ENCODE measurements around the gene ZNF764. TPM values are rescaled to one million over a fixed set of nuclear protein-coding genes. Genes with fewer than 3 reads are reported as not detected.

ZNF764 gene
- total and polyA plus RNA-seq, 2 experiments from 2014 or later: 5.6 to 12.9 TPM

DNA sequence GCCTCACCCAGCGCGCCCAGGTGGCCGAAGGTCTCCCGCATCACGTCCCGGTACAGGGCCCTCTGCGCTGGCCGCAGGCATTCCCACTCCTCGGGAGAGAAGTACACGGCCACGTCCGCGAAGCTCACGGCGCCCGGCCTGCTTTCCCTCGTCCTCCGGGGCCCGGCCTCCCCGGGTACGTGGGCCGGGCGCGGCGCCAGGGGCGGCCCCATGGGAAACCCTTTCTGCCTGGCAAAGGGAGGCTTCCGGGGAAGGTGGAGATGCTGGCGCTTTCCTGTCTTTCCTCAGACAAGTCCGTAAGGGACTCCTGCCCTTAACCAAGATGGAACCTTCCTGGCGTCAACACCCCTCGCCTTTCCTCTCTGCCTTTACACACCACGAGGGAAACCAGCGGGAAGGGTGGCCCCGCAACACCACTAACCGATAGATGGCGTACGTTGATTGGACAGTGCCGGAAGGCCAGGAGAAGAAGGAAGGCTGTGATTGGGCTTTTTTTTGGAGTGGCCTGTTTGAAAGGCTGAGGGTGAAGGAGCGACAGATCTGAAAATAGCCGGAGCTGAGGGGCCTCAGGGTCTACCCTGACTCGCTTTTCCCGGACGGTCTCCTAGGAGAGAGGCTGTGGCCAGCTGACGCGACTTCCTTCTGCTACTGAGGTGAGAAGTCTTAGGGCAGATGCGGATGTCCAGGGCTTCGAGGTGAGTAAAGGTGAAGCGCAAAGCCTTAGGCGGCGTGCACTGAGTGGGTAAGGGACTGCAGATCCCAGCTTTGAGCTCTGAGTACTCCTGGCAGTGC is 27.4 kb upstream of the ZNF764 start, which contains the start of gene ZNF785:
TSS of gene ZNF785 (minus strand) at position 298 of the 792 bp plus-strand sequence. CDS start at position 212, 86 bp downstream.
- peaks cover 33% of the 10 kb centered on the region for H3K79me2 ChIP-seq (replicated peaks; ENCODE audit: insufficient read depth)
- Mint-ChIP-seq H3K36me3 (ENCODE audit: low read depth) (peaks cover 58% of the 10 kb centered on the region), H3K9me3 (peaks cover 2% of the 10 kb centered on the region; the same call in 1 of the 3 replicates), H3K4me3 (peak within 1 kb of the TSS; percentile 82), H3K27ac (peak within 1 kb of the TSS; percentile 90), H3K27me3 (ENCODE audit: insufficient read depth, low read depth, poor library complexity) (peaks cover 7% of the 10 kb centered on the region), H3K4me1 (no peaks in the 10 kb centered on the region; the same call in 2 of the 3 replicates)
- TF ChIP-seq, protein P1, sequence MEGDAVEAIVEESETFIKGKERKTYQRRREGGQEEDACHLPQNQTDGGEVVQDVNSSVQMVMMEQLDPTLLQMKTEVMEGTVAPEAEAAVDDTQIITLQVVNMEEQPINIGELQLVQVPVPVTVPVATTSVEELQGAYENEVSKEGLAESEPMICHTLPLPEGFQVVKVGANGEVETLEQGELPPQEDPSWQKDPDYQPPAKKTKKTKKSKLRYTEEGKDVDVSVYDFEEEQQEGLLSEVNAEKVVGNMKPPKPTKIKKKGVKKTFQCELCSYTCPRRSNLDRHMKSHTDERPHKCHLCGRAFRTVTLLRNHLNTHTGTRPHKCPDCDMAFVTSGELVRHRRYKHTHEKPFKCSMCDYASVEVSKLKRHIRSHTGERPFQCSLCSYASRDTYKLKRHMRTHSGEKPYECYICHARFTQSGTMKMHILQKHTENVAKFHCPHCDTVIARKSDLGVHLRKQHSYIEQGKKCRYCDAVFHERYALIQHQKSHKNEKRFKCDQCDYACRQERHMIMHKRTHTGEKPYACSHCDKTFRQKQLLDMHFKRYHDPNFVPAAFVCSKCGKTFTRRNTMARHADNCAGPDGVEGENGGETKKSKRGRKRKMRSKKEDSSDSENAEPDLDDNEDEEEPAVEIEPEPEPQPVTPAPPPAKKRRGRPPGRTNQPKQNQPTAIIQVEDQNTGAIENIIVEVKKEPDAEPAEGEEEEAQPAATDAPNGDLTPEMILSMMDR (conservative IDR thresholded peaks at IDR 0.05; ENCODE audit: low read depth in 2 of 2): peak in 1 of 2 experiments; percentile 23; a peak in 1 of 4 replicates
- TF ChIP-seq, protein P2, sequence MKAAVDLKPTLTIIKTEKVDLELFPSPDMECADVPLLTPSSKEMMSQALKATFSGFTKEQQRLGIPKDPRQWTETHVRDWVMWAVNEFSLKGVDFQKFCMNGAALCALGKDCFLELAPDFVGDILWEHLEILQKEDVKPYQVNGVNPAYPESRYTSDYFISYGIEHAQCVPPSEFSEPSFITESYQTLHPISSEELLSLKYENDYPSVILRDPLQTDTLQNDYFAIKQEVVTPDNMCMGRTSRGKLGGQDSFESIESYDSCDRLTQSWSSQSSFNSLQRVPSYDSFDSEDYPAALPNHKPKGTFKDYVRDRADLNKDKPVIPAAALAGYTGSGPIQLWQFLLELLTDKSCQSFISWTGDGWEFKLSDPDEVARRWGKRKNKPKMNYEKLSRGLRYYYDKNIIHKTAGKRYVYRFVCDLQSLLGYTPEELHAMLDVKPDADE (IDR thresholded peaks at IDR 0.05): peak; percentile 89
- TF ChIP-seq POLR2AphosphoS5 (IDR thresholded peaks at IDR 0.05; ENCODE audit: low read depth) (peak; percentile 58), EZH2phosphoT487 (IDR thresholded peaks at IDR 0.05; ENCODE audit: unreplicated experiment) (no peak), CREB1 (CRISPR knock-in tag; IDR thresholded peaks at IDR 0.05; ENCODE audit: low read depth) (peak; percentile 80), ZNF114 (CRISPR knock-in tag; IDR thresholded peaks at IDR 0.05) (no peak)
- no peaks in the 10 kb centered on the region for H3K9me2 ChIP-seq (ENCODE audit: insufficient read depth)
- ATAC-seq (peak; percentile 90), DNase-seq (ENCODE audit: low spot score) (peak; percentile 99)
- H4K20me1 ChIP-seq (replicated peaks; ENCODE audit: insufficient read depth): no peaks in the 10 kb centered on the region
- H3K27me3 ChIP-seq (ENCODE audit: insufficient read depth): no peaks in the 10 kb centered on the region
- peaks cover 3% of the 10 kb centered on the region; the same call in 1 of the 2 replicates for H3K4me1 ChIP-seq (ENCODE audit: insufficient read depth)
- H3K4me2 ChIP-seq: peak within 1 kb of the TSS; percentile 75
- peak within 1 kb of the TSS; percentile 78 for H3K27ac ChIP-seq (ENCODE audit: low read depth)
- 0 out of 2 replicates have a peak, but pooled peaks cover 4% of the 10 kb centered on the region for H3F3A ChIP-seq (replicated peaks; ENCODE audit: low read depth)
- peak within 1 kb of the TSS; percentile 64 for H3K4me3 ChIP-seq
- peak within 1 kb of the TSS; percentile 3 for H2AFZ ChIP-seq
- no peaks in the 10 kb centered on the region; the same call in 1 of the 2 replicates for H3K36me3 ChIP-seq (ENCODE audit: insufficient read depth)

DNA sequence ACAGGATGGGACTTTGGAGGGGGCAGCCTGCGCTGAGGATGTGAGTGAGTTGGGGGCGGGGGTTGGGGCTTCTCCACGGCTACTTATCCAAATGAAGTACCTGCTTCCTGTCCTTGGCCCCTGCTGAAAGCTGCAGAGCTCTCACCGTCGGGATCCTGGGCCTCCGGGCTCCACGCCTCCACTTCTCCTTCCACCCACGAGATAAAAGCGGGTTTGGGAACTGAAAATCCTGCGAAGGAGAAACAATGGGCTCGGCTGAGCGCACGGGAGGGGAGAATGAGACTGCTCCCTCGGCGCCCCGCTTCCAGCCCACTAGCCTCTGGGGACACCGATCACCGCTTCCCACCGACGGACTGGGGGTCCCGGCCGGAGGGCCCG is 26.8 kb upstream of the ZNF764 start:
- peak overlapping the region; percentile 75 for H3K4me2 ChIP-seq
- DNase-seq (ENCODE audit: low spot score) (peak; percentile 70), ATAC-seq (peak; percentile 61)
- H3K27ac ChIP-seq (ENCODE audit: low read depth): peak overlapping the region; percentile 78; the same call in 1 of the 2 replicates
- peaks cover 2% of the 10 kb centered on the region; the same call in 1 of the 3 replicates for H3K9me3 Mint-ChIP-seq
- H4K20me1 ChIP-seq (replicated peaks; ENCODE audit: insufficient read depth): no peaks in the 10 kb centered on the region
- H3K36me3 ChIP-seq (ENCODE audit: insufficient read depth): no peaks in the 10 kb centered on the region; the same call in 1 of the 2 replicates
- H2AFZ ChIP-seq: peak overlapping the region; percentile 3; the same call in 1 of the 2 replicates
- no peak for TF ChIP-seq JUNB (IDR thresholded peaks at IDR 0.05; ENCODE audit: unreplicated experiment)
- TF ChIP-seq, protein P3, sequence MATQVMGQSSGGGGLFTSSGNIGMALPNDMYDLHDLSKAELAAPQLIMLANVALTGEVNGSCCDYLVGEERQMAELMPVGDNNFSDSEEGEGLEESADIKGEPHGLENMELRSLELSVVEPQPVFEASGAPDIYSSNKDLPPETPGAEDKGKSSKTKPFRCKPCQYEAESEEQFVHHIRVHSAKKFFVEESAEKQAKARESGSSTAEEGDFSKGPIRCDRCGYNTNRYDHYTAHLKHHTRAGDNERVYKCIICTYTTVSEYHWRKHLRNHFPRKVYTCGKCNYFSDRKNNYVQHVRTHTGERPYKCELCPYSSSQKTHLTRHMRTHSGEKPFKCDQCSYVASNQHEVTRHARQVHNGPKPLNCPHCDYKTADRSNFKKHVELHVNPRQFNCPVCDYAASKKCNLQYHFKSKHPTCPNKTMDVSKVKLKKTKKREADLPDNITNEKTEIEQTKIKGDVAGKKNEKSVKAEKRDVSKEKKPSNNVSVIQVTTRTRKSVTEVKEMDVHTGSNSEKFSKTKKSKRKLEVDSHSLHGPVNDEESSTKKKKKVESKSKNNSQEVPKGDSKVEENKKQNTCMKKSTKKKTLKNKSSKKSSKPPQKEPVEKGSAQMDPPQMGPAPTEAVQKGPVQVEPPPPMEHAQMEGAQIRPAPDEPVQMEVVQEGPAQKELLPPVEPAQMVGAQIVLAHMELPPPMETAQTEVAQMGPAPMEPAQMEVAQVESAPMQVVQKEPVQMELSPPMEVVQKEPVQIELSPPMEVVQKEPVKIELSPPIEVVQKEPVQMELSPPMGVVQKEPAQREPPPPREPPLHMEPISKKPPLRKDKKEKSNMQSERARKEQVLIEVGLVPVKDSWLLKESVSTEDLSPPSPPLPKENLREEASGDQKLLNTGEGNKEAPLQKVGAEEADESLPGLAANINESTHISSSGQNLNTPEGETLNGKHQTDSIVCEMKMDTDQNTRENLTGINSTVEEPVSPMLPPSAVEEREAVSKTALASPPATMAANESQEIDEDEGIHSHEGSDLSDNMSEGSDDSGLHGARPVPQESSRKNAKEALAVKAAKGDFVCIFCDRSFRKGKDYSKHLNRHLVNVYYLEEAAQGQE (IDR thresholded peaks at IDR 0.05; ENCODE audit: unreplicated experiment): no peak
- TF ChIP-seq POLR2AphosphoS5 (IDR thresholded peaks at IDR 0.05; ENCODE audit: low read depth): peak; percentile 32; the same call in 1 of the 2 replicates
- H3K79me2 ChIP-seq (replicated peaks; ENCODE audit: insufficient read depth): peaks cover 33% of the 10 kb centered on the region
- H3K27me3 ChIP-seq (ENCODE audit: insufficient read depth): no peaks in the 10 kb centered on the region
- H3K9me2 ChIP-seq (ENCODE audit: insufficient read depth): no peaks in the 10 kb centered on the region
- no peaks in the 10 kb centered on the region; the same call in 2 of the 3 replicates for H3K4me1 Mint-ChIP-seq
- peaks cover 3% of the 10 kb centered on the region; the same call in 1 of the 2 replicates for H3K4me1 ChIP-seq (ENCODE audit: insufficient read depth)
- H3K4me3 ChIP-seq: peak overlapping the region; percentile 64
- peak overlapping the region; percentile 82 for H3K4me3 Mint-ChIP-seq
- H3K27me3 Mint-ChIP-seq (ENCODE audit: insufficient read depth, low read depth, poor library complexity): peaks cover 7% of the 10 kb centered on the region
- peak overlapping the region; percentile 53; the same call in 1 of the 2 replicates for H3K27ac Mint-ChIP-seq
- peaks cover 60% of the 10 kb centered on the region for H3K36me3 Mint-ChIP-seq (ENCODE audit: low read depth)
- 0 out of 2 replicates have a peak, but pooled peaks cover 4% of the 10 kb centered on the region for H3F3A ChIP-seq (replicated peaks; ENCODE audit: low read depth)

All from GM23338 (cell line).